GM21360 (cell line): ENCODE data around the gene GRAMD2B.
A peak's percentile ranks its signal among the peaks of the same experiment; 100 is the strongest.
"Not testable (repeated sequence)": the region's sequence is repeated elsewhere in the genome, so short reads cannot be mapped to it uniquely, and the experiment has no call there.

Experiments
- ATAC-seq: cut with Tn5 transposase; IDR thresholded peaks from one replicate; pipeline ENCODE4 v1.9.1; 2021; ENCODE audit warnings: mild to moderate bottlenecking, moderate library complexity; ENCODE audit not compliant: unreplicated experiment

GRAMD2B gene

GRCh38 chr5:126410623-126411022 lies 12.6 kb upstream of the GRAMD2B start:
- ATAC-seq: no peak

- ATAC-seq: no peak
Observed at GRCh38 chr5:126413856-126414255, 9.4 kb upstream of the GRAMD2B start.

GRCh38 chr5:126414874-126415502 lies 8.2 kb upstream of the GRAMD2B start:
- no peak for ATAC-seq

GRCh38 chr5:126415789-126416188 lies 7.4 kb upstream of the GRAMD2B start:
- ATAC-seq: no peak

- ATAC-seq: no peak
Observed at GRCh38 chr5:126416266-126416925, 6.8 kb upstream of the GRAMD2B start.

GRCh38 chr5:126417178-126417577 lies 6.0 kb upstream of the GRAMD2B start:
- no peak for ATAC-seq

GRCh38 chr5:126419102-126419501 lies 4.1 kb upstream of the GRAMD2B start:
- no peak for ATAC-seq

- ATAC-seq: no peak
Observed at GRCh38 chr5:126428421-126428820, 5.2 kb downstream of the GRAMD2B start.

GRCh38 chr5:126430631-126431030 lies 7.4 kb downstream of the GRAMD2B start:
- no peak for ATAC-seq

GRCh38 chr5:126433701-126434100 lies 10.5 kb downstream of the GRAMD2B start:
- no peak for ATAC-seq

GRCh38 chr5:126435261-126435660 lies 12.1 kb downstream of the GRAMD2B start:
- ATAC-seq: no peak

GRCh38 chr5:126435714-126436113 lies 12.5 kb downstream of the GRAMD2B start:
- ATAC-seq: no peak

GRCh38 chr5:126437721-126438120 lies 14.5 kb downstream of the GRAMD2B start:
- ATAC-seq: no peak

- peak; percentile 80 for ATAC-seq
Observed at GRCh38 chr5:126438267-126438666, 15.1 kb downstream of the GRAMD2B start.

- no peak for ATAC-seq
Observed at GRCh38 chr5:126438868-126439267, 15.7 kb downstream of the GRAMD2B start.

- ATAC-seq: not testable (repeated sequence)
Observed at GRCh38 chr5:126439724-126440123, 16.5 kb downstream of the GRAMD2B start.

GRCh38 chr5:126441230-126441629 lies 18.0 kb downstream of the GRAMD2B start:
- ATAC-seq: no peak

GRCh38 chr5:126443374-126443851 lies 20.2 kb downstream of the GRAMD2B start:
- ATAC-seq: peak; percentile 83

GRCh38 chr5:126444137-126444536 lies 20.9 kb downstream of the GRAMD2B start:
- ATAC-seq: no peak

- no peak for ATAC-seq
Observed at GRCh38 chr5:126445502-126446174, 22.4 kb downstream of the GRAMD2B start.

GRCh38 chr5:126446498-126447224 lies 23.5 kb downstream of the GRAMD2B start:
- ATAC-seq: peak; percentile 39
